Gastroesophageal sphincter (tissue), 3 donors: Measurements from ENCODE around the gene ADD1.

Source experiments
- POLR2A ChIP-seq, 2 donors: fragments of 450-650 bp; IDR thresholded peaks; one replicate each; pipeline ENCODE4 v1.6.1; 2017; ENCODE audit warnings: antibody characterized with exemption in 2 of 2, mild to moderate bottlenecking in 2 of 2, moderate library complexity in 1 of 2
- TF ChIP-seq, protein P1 (sequence below), 4 experiments: fragments of 200-600 bp in 2 of 4; fragments of 450-650 bp in 2 of 4; sonication (generic) in 1 of 4; IDR thresholded peaks; one replicate each; pipeline ENCODE4 v1.5.1; 2017 to 2019; ENCODE audit warnings: antibody characterized with exemption in 4 of 4, mild to moderate bottlenecking in 2 of 4, moderate library complexity in 2 of 4

DNA sequence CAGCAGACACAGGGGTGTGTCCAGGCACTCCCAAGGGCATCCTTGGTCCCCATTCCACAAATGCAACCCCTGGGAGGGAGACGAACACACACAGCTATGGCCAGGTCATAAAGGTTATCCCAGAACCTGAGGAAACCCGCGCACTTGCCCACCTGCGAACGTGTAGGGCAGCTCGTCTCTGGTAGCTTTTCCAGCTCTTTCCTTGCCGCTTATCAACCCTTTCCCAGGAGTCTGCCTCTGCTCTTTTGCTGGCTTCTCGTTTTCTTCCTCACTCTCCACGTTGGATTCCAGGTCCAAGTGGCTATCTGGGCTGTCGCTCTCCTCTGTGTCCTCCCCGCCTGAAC is 106.1 kb downstream of the ADD1 start:
- TF ChIP-seq, protein P1, sequence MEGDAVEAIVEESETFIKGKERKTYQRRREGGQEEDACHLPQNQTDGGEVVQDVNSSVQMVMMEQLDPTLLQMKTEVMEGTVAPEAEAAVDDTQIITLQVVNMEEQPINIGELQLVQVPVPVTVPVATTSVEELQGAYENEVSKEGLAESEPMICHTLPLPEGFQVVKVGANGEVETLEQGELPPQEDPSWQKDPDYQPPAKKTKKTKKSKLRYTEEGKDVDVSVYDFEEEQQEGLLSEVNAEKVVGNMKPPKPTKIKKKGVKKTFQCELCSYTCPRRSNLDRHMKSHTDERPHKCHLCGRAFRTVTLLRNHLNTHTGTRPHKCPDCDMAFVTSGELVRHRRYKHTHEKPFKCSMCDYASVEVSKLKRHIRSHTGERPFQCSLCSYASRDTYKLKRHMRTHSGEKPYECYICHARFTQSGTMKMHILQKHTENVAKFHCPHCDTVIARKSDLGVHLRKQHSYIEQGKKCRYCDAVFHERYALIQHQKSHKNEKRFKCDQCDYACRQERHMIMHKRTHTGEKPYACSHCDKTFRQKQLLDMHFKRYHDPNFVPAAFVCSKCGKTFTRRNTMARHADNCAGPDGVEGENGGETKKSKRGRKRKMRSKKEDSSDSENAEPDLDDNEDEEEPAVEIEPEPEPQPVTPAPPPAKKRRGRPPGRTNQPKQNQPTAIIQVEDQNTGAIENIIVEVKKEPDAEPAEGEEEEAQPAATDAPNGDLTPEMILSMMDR (IDR thresholded peaks at IDR 0.05), result no peak
- no peak for TF ChIP-seq POLR2A (IDR thresholded peaks at IDR 0.05)
